Stomach (tissue), 9 donors: ENCODE results near the gene CEP57. TPM values are rescaled to one million over a fixed set of nuclear protein-coding genes. Genes with fewer than 3 reads are reported as not detected.

Source experiments
- DNase-seq, 2 donors: peaks; one replicate each; pipeline versions ENCODE4 v3.0.0 to v3.0.0-alpha.2; 2013 to 2019
- H3K27ac ChIP-seq, 5 donors: fragments of 200-600 bp in 4 of 5; sonication (generic) in 4 of 5; one replicate each; pipeline ENCODE4 v1.5.1; 2013 to 2019; ENCODE audit warnings: mild to moderate bottlenecking in 1 of 5, moderate library complexity in 1 of 5
- H3K27me3 ChIP-seq, 3 donors: fragments of 200-600 bp; sonication (generic); one replicate each; pipeline ENCODE4 v1.5.1; 2017 to 2019; ENCODE audit warnings: mixed run types in 1 of 3
- H3K36me3 ChIP-seq, 4 donors: fragments of 200-600 bp; sonication (generic); 1 replicate in 3 of 4; 2 replicates in 1 of 4; pipeline ENCODE4 v1.5.1; 2016 to 2019
- H3K4me1 ChIP-seq, 4 donors: fragments of 200-600 bp; sonication (generic); one replicate each; pipeline ENCODE4 v1.5.1; 2016 to 2019
- H3K4me3 ChIP-seq, 4 donors: fragments of 200-600 bp; sonication (generic) in 3 of 4; one replicate each; pipeline ENCODE4 v1.5.1; 2016 to 2019; ENCODE audit warnings: mild to moderate bottlenecking in 1 of 4
- H3K9me3 ChIP-seq, 4 donors: fragments of 200-600 bp; sonication (generic); one replicate each; pipeline ENCODE4 v1.5.1; 2016 to 2019
- CTCF ChIP-seq, 7 experiments: fragments of 450-650 bp in 4 of 7; fragments of 200-600 bp in 3 of 7; sonication (generic) in 3 of 7; IDR thresholded peaks; one replicate each; pipeline ENCODE4 v1.5.1; 2016 to 2019; ENCODE audit warnings: antibody characterized with exemption in 7 of 7, control low read depth in 2 of 7, mild to moderate bottlenecking in 1 of 7
- EP300 ChIP-seq: sonication (generic); formaldehyde crosslinking; IDR thresholded peaks from one replicate; pipeline ENCODE4 v1.6.1; 2017; ENCODE audit warnings: antibody characterized with exemption
- POLR2A ChIP-seq, 4 donors: fragments of 450-650 bp; IDR thresholded peaks; one replicate each; pipeline ENCODE4 v1.6.1; 2016; ENCODE audit warnings: antibody characterized with exemption in 4 of 4, control low read depth in 2 of 4, mild to moderate bottlenecking in 1 of 4, moderate library complexity in 1 of 4
- POLR2AphosphoS5 ChIP-seq, 3 donors: sonication (generic); formaldehyde crosslinking; IDR thresholded peaks; one replicate each; pipeline ENCODE4 v1.6.1; 2016; ENCODE audit warnings: antibody characterized with exemption in 3 of 3
- WGBS, 5 donors: extraction: QIAGEN DNeasy Blood & Tissue Kit in 3 of 5; methylation state at CpG; one replicate each; pipeline versions ENCODE4 v1.1.5 to v1.1.7; 2013 to 2018; 5-methylcytosine and 5-hydroxymethylcytosine counted together
- intact Hi-C: fragments of 100-400 bp; cut with DNase I; formaldehyde crosslinking; loops from one replicate; pipeline ENCODE4 v1.15.1; 2023; ENCODE audit warnings: low total_unique reads
- polyA plus RNA-seq, 3 donors: library from polyadenylated mRNA; stranded (reverse); fragments of 200-250 nt; gene quantifications; one replicate each; pipeline ENCODE4 v1.2.3, GENCODE V29; 2013
- total RNA-seq, 5 donors: library from RNA; depleted of rRNA; stranded (reverse); fragments of >200 nt; gene quantifications; one replicate each; pipeline versions ENCODE4 v1.1.0 to v1.2.3, GENCODE V29; 2014 to 2016
- donor health status: healthy with polysubstance abuse.
- donor health status: Bipolar disorder and iron deficiency.
- donor health status: healthy.

Gene CEP57
- total and polyA plus RNA-seq, 8 donors, result 12.0 to 125 (median 26.8) TPM

GRCh38 chr11:95780544-95780943, 9.8 kb upstream of the CEP57 start:
- no peak for DNase-seq
- Histone ChIP-seq H3K4me1 (peaks cover 0 to 6% (median 1%) of the 10 kb centered on the region in 4 donors), H3K4me3 (no peak overlapping the region), H3K36me3 (peaks cover 28 to 100% (median 100%) of the 10 kb centered on the region in 4 donors), H3K9me3 (no peaks in the 10 kb centered on the region), H3K27me3 (no peaks in the 10 kb centered on the region), H3K27ac (no peak overlapping the region)
- WGBS, 5 donors, result 81 to 96% (median 88%) methylated on average over 2 of the region's 2 CpGs
- intact Hi-C loops, result no loop called here
- TF ChIP-seq POLR2AphosphoS5 (IDR thresholded peaks at IDR 0.05) (no peak), POLR2A (IDR thresholded peaks at IDR 0.05) (no peak), CTCF (IDR thresholded peaks at IDR 0.05) (no peak), EP300 (no peak)

- H3K4me1 ChIP-seq, result peaks cover 22 to 49% (median 33%) of the 10 kb centered on the region in 4 donors
- peak overlapping the region; percentile 66 to 91 (median 77) for H3K4me3 ChIP-seq
- no peak for TF ChIP-seq EP300
- TF ChIP-seq CTCF (IDR thresholded peaks at IDR 0.05), result no peak
- no peak for TF ChIP-seq POLR2AphosphoS5 (IDR thresholded peaks at IDR 0.05)
- TF ChIP-seq POLR2A (IDR thresholded peaks at IDR 0.05), result no peak
- peak overlapping the region; percentile 93 to 100 (median 99) for H3K27ac ChIP-seq
- WGBS, 5 donors, result 0 to 2% (median 1%) methylated on average over 20 to 34 of the region's 34 CpGs
- H3K9me3 ChIP-seq, result no peaks in the 10 kb centered on the region
- no peaks in the 10 kb centered on the region for H3K27me3 ChIP-seq
- peak in 1 of 2 donors; percentile 70 for DNase-seq
- intact Hi-C loops, result no loop called here
- peaks cover 10 to 36% (median 32%) of the 10 kb centered on the region in 4 donors for H3K36me3 ChIP-seq
Observed at GRCh38 chr11:95788921-95789505, 1.3 kb upstream of the CEP57 start.

- Histone ChIP-seq H3K27ac (peak within 1 kb of the TSS; percentile 93 to 100 (median 99)), H3K4me3 (peak within 1 kb of the TSS; percentile 66 to 91 (median 77)), H3K4me1 (peaks cover 22 to 54% (median 34%) of the 10 kb centered on the region in 4 donors), H3K27me3 (no peaks in the 10 kb centered on the region), H3K9me3 (no peaks in the 10 kb centered on the region), H3K36me3 (peaks cover 10 to 30% (median 26%) of the 10 kb centered on the region in 4 donors)
- TF ChIP-seq CTCF (IDR thresholded peaks at IDR 0.05) (no peak), EP300 (no peak), POLR2A (IDR thresholded peaks at IDR 0.05) (peak in 1 of 4 donors; percentile 53), POLR2AphosphoS5 (IDR thresholded peaks at IDR 0.05) (peak; percentile 79 to 98 (median 97))
- intact Hi-C loops, result no loop called here
- peak; percentile 97 to 100 for DNase-seq
- WGBS, 5 donors, result 0 to 1% (median 0%) methylated on average over 34 to 62 of the region's 62 CpGs
Observed at GRCh38 chr11:95789506-95790122, 684 bp upstream of the CEP57 start, which contains the start of gene FAM76B. Gene FAM76B (minus strand): TSS chr11:95789782. CDS start chr11:95789478, 304 bp downstream.

- Histone ChIP-seq H3K9me3 (no peaks in the 10 kb centered on the region), H3K4me3 (peak overlapping the region; percentile 66 to 91 (median 77)), H3K36me3 (peaks cover under 1 to 15% (median 10%) of the 10 kb centered on the region in 4 donors), H3K4me1 (peaks cover 22 to 50% (median 34%) of the 10 kb centered on the region in 4 donors), H3K27me3 (no peaks in the 10 kb centered on the region), H3K27ac (peak overlapping the region; percentile 93 to 100 (median 99))
- 2 to 5% (median 3%) methylated on average over 23 to 29 of the region's 29 CpGs for WGBS, 5 donors
- TF ChIP-seq POLR2AphosphoS5 (IDR thresholded peaks at IDR 0.05) (peak in 2 of 3 donors; percentile 10 to 27), POLR2A (IDR thresholded peaks at IDR 0.05) (no peak), EP300 (no peak)
- intact Hi-C loops, result no loop called here
- DNase-seq, result peak; percentile 71 to 91
Observed at GRCh38 chr11:95790933-95791708, 823 bp downstream of the CEP57 start.
